NCI-H2081 (cell line): ENCODE data around the gene TRIM40.
"Not testable (repeated sequence)": the region's sequence is repeated elsewhere in the genome, so short reads cannot be mapped to it uniquely, and the experiment has no call there.

Experiments
- DNase-seq, 2 experiments: peaks; one replicate each; lab custom pipeline; 2025; lab: John Stamatoyannopoulos, UW

Gene TRIM40

DNA sequence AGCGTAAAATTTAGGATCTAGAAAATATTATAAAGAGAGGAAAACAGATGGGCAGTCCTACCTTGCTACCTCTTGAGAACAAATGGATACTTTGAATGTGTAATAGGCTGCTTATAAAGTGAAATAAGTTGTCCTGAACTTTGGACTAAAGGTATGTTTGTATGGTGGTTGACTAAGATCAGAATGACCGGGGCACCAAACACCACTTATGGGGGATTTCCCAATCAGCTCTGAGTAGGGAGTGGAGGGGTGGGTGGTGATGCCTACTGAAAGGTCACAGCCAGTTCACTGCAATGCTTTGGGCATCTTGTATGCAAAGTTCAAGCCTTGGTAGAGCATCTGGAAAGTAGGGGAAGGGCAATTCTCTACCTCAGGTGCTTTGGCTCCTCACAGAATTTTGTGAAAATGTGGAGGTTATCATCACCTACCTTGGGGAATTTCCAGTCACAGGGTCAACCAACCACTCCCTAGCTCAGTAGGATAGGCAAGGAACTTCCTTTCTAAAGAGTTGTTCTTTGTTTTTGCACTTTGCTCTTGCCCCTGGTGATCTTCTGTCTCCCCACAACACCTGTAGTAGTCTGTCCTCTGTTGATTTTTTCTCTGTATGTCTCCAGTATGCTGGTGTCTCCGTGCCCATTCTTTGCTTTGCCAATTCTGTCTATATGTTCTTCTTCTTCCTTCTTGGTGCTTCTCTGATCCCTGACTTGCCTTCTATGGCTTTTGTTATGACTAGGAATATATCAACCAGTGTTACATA is 22.8 kb upstream of the TRIM40 start, which contains the start of gene TRIM31:
TRIM31 (minus strand) TSS at position 88 of the 757 bp plus-strand sequence. CDS start 285 bp downstream, outside the sequence.
- DNase-seq: no peak

DNA sequence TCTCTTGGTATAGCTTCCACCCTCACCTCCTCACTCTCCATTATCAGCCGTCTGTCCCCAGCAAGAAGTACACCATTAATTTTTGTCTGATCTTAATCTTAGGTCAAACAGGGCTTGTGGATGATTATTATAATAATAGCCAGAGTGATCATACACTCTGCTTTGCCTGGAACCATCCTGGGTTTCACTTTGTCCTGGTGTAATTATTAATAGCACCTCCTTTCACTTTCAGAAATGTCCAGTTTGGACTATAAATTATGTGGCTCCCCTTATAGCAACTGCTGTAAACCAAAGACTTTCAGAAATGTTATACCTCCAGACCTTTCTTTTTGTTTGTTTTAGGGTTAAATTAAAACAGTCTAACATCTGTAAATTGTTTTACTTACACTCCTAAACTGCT is 22.1 kb upstream of the TRIM40 start:
- DNase-seq: no peak

DNA sequence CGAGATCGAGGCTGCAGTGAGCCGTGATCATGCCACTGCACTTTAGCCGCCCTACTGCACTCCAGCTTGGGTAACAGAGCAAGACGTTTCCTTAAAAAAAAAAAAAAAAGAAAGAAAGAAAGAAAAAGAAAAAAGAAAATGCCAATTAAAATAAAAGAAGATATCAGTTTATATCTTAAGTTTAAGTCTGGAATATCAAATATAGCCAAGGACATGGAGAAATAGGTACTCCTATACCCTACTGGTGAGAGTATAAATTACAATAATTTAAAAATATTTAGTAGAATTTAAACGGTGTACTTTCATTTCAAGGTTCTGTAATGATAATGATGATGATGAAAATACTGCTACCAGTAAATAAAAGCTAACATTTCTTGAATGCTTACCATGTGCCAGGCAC is 19.2 kb upstream of the TRIM40 start:
- no peak for DNase-seq

- not testable (repeated sequence) for DNase-seq
Observed at GRCh38 chr6:30118691-30119090, 17.2 kb upstream of the TRIM40 start.

DNA sequence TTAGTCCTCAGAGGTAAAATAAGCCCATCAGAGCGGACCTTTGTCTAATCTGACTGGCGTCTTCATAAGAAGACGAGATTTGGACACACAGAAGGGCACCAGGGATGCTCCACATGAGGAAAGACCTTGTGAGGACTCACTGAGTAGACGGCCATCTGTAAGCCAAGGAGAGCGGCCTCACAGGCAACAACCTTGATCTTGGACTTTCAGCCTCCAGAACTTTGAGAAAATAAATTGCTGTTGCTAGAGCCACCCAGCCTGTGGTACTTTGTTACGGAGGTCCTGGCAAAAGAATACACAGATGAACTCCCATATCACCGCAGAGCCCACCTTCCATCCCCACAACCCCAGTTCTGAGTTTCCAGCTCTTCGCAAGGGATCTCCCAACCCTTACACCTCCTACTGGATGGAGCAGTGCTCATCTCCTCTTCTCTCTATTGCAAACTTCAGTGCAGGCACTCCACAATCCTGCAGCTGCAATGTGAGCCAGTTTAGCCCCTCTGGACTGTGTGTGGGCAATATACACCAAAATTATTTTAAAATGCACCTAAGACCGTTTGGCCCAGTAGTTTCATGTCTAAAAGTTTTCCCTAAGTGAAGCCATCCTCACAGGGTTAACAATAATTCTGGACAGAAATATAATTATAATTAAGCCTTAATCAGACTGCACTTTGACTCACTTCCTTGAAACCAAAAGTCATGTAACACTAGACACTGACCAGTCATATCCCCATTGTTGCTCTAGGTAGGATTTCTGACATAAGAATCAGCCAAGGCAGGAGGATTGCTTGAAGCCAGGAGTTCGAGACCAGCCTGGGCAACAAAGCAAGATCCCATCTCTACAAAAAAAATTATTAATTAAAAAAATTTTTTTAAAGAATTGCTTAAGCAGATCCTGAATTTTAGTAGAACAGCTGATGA is 14.2 kb upstream of the TRIM40 start:
- no peak for DNase-seq

GRCh38 chr6:30122515-30122914 is 13.4 kb upstream of the TRIM40 start:
- no peak for DNase-seq

GRCh38 chr6:30127238-30128093 is 8.5 kb upstream of the TRIM40 start:
- DNase-seq: no peak

DNA sequence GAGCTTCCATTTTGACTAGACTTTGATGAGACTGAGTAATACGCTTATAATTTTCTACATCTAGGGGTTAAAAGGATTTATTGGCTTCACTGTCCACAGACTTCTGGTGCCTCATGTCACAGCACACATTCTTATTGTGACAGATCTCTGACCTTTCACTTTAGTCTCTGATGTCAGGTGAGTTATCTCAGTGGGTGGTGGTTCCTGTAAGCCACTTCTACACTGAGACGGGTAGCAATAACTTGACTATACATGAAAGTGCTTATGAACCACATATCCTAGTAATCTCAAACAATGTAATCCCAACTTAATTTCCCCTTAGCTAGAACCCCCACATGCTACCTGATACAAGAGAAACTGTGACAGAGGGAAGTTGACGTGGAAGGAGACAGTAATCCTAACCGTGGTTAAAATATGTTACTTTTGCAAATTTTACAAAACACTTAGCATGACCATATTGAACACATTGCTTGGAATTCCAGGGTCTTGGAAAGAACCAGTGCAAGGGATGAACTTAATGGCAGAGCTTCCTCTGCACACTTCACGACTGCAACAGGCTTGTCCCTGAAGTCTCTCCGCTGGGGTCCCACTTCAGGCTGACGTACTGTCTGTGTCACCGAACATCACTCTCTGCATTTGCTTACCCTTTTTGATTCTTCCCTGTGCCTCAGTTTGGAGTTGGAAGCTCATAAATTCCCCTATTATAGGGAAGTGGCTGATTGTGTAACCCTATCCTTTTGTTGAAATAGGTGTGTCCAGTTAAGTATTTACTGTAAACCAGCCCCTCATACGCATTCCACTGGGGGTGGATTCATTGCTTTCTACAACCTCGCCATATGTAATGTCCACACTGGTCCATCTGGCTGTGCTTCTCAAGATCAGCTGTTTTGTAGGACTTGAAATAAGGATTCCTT is 6.4 kb upstream of the TRIM40 start:
- no peak for DNase-seq

DNA sequence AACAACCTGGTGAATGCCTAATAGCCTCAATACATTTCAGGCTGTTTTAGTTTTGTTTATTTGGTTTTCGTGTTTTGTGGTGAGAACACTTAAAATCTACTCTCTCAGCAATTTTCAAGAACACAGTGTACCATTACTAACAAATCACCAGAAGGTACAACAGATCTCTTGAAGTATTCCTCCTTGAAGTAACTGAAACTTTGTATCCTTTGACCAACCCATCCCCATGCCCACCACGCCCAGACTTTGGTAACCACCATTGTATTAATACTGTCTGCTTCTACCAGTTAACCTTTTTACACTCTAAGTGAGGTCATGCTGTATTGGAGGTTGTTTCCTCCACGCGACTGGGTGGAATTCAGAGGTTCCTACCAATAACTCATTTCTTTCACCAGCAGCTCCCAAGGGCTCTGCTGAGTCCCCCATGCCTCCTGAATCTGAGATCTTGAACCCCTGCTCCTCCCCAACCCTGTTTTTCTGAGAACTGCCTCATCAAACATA is 5.7 kb upstream of the TRIM40 start:
- DNase-seq: no peak

GRCh38 chr6:30130887-30131862 is 4.8 kb upstream of the TRIM40 start:
- peak; percentile 74 to 82 for DNase-seq

DNA sequence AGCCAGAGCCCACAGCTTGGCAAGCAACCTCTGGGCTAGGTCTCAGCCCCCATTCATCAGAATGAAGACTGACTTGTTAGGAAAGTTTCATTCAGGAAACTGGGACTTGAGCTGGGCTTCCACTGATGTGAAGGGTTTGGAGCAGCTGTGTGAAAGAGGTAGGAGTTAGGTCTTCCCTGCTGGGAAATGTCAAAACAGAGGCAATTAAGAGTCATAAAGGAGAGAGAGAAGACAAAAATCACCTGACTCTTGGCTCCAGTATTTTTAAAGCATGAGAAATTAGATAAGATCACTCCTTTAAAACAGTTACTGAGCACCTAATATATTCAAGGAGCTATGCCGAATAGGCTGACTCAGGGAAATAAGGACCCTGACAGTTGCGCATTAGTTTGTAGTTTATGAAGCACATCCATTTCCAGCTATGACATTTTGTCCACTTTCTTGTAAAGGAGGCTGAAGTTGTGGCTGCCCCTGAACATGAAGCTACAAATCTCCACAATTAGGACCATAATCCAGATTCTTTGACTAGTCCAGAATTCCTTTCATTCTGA is 3.9 kb upstream of the TRIM40 start:
- DNase-seq: no peak

- no peak for DNase-seq
Observed at GRCh38 chr6:30135147-30135546, 793 bp upstream of the TRIM40 start.

DNA sequence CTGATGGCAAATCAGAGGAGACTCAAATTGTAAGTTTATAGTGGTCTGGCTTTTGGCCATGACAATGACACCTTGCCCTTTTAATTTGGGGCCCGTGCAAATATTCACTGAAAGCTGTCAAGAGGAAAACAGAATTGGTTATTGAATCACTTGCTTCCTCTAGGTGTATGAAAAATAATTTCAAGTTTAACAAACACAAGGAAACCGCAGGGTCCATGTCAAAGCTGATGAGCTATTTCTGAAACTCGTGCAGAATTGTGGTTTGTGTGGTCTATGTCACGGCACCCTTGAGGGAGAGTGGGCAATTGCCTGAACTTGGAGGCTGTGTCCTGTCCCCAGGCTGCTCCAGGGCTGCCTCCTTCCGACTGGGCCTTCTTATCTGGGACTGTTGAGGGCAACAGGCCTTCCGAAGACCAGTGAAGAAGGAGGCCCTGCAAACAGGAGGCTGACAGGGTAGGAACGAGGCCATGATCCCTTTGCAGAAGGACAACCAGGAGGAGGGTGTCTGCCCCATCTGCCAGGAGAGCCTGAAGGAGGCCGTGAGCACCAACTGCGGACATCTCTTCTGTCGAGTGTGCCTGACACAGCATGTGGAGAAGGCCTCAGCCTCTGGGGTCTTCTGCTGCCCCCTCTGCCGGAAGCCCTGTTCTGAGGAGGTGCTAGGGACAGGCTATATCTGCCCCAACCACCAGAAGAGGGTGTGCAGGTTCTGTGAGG is 788 bp downstream of the TRIM40 start:
- DNase-seq: no peak

DNA sequence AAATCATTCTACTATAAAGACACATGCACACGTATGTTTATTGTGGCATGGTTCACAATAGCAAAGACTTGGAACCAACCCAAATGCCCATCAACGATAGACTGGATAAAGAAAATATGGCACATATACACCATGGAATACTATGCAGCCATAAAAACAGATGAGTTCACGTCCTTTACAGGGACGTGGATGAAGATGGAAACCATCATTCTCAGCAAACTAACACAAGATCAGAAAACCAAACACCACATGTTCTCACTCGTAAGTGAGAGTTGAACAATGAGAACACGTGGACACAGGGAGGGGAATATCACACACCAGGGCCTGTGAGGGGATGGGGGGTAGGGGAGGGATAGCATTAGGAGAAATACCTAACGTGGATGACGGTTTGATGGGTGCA is 4.3 kb downstream of the TRIM40 start:
- DNase-seq: not testable (repeated sequence)

GRCh38 chr6:30142665-30143064 is 6.7 kb downstream of the TRIM40 start:
- no peak for DNase-seq

DNA sequence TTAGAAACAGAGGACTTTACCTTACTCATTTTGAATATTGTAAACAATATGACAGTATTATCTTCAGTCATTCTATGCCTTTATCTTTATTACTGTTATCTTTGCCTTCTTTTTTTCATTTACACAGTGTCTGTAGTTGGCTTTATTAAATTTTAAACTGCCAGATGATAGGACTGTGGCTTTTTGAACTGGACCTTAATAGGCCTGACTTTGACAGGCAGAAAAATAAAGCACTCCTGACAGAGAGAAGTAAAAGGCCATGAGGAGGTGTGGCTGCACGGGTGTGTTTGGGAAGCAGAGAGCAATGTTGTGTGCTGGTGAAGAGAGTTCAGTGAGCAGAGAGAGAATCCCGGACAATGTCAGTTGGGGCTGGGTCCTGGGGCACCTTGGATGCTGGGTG is 7.8 kb downstream of the TRIM40 start:
- DNase-seq: no peak

DNA sequence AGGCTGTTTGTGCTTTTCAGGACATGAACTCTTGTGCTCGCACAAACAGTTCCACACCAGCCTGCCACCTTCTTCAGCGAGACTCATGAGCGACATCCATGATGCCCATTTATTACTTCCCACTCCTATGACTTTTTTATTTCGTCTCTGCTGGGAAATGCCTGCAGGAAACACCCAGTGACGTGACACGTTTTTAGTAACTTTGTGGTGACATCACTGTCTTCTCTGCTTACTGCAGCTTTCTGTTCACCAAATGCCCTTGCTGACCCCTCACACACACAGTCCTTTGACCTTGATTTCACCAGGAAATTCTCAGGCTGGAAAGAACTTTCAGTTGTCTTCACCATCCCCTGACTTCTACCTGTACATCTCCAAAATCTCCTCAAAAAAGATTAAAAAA is 8.9 kb downstream of the TRIM40 start:
- no peak for DNase-seq

GRCh38 chr6:30145818-30146217 is 9.9 kb downstream of the TRIM40 start:
- DNase-seq: no peak

GRCh38 chr6:30147096-30147495 is 11.2 kb downstream of the TRIM40 start:
- DNase-seq: no peak
